Uterus (tissue), 2 donors: ENCODE data around the gene TMEM62.
"Not testable (repeated sequence)": the region's sequence is repeated elsewhere in the genome, so short reads cannot be mapped to it uniquely, and the experiment has no call there.

Experiments
- POLR2A ChIP-seq, 2 donors: fragments of 450-650 bp; IDR thresholded peaks; one replicate each; pipeline ENCODE4 v1.6.1; 2016; ENCODE audit warnings: antibody characterized with exemption in 2 of 2, mild to moderate bottlenecking in 1 of 2, moderate library complexity in 1 of 2
- TF ChIP-seq, protein P1 (sequence below), 4 experiments: fragments of 200-600 bp in 2 of 4; fragments of 450-650 bp in 2 of 4; sonication (generic) in 2 of 4; IDR thresholded peaks; one replicate each; pipeline ENCODE4 v1.5.1; 2016 to 2019; ENCODE audit warnings: antibody characterized with exemption in 4 of 4, mild to moderate bottlenecking in 2 of 4, moderate library complexity in 1 of 4

GRCh38 chr15:43225950-43226255 lies 92.5 kb downstream of the TMEM62 start:
- TF ChIP-seq, protein P1, sequence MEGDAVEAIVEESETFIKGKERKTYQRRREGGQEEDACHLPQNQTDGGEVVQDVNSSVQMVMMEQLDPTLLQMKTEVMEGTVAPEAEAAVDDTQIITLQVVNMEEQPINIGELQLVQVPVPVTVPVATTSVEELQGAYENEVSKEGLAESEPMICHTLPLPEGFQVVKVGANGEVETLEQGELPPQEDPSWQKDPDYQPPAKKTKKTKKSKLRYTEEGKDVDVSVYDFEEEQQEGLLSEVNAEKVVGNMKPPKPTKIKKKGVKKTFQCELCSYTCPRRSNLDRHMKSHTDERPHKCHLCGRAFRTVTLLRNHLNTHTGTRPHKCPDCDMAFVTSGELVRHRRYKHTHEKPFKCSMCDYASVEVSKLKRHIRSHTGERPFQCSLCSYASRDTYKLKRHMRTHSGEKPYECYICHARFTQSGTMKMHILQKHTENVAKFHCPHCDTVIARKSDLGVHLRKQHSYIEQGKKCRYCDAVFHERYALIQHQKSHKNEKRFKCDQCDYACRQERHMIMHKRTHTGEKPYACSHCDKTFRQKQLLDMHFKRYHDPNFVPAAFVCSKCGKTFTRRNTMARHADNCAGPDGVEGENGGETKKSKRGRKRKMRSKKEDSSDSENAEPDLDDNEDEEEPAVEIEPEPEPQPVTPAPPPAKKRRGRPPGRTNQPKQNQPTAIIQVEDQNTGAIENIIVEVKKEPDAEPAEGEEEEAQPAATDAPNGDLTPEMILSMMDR (IDR thresholded peaks at IDR 0.05) = not testable (repeated sequence)
- TF ChIP-seq POLR2A (IDR thresholded peaks at IDR 0.05) = not testable (repeated sequence)
